Right ventricle myocardium superior (tissue), 1 donor: Measurements from ENCODE around the gene DSE. TPM values are rescaled to one million over a fixed set of nuclear protein-coding genes. Genes with fewer than 3 reads are reported as not detected.

ENCODE experiments used
- ATAC-seq: fragments of 200-7000 bp; cut with Tn5 transposase; one replicate; pipeline ENCODE4 v1.9.1; 2020; ENCODE audit warnings: mild to moderate bottlenecking; ENCODE audit not compliant: poor library complexity
- DNase-seq: peaks from one replicate; pipeline ENCODE4 v3.0.0-alpha.2; 2020
- intact Hi-C: fragments of 100-400 bp; cut with DNase I; formaldehyde crosslinking; loops from one replicate; pipeline ENCODE4 v1.11.2; 2022
- total RNA-seq: library from RNA; stranded (reverse); fragmentation: NEBNext Ultra II Directional; extraction: Animal tissue kit (Norgen Biotek cat#: 25700); gene quantifications from one replicate; pipeline ENCODE4 v1.2.1, GENCODE V29; 2021
- donor health status: DM: no; HTN: yes; CAD: no; lungs with severe emphysema.

DSE gene
- total RNA-seq, 1 donor from 2014 or later = 10.2 TPM

GRCh38 chr6:116354236-116354635 is 16.5 kb upstream of the DSE start:
- intact Hi-C loops = no loop called here
- DNase-seq (no peak), ATAC-seq (no peak)

GRCh38 chr6:116355796-116356195 is 15.0 kb upstream of the DSE start:
- ATAC-seq (no peak), DNase-seq (no peak)
- intact Hi-C loops = no loop called here

GRCh38 chr6:116359131-116359530 is 11.6 kb upstream of the DSE start:
- ATAC-seq = no peak
- intact Hi-C loops = no loop called here
- DNase-seq = no peak

- no peak for ATAC-seq
- DNase-seq = no peak
- intact Hi-C loops = no loop called here
Observed at GRCh38 chr6:116359835-116360234, 10.9 kb upstream of the DSE start.

- intact Hi-C loops = no loop called here
- no peak for ATAC-seq
- no peak for DNase-seq
Observed at GRCh38 chr6:116362276-116362675, 8.5 kb upstream of the DSE start.

GRCh38 chr6:116363759-116364158 is 7.0 kb upstream of the DSE start:
- intact Hi-C loops = no loop called here
- DNase-seq = no peak
- peak; percentile 53 for ATAC-seq

GRCh38 chr6:116364321-116364720 is 6.4 kb upstream of the DSE start:
- no peak for DNase-seq
- peak; percentile 41 for ATAC-seq
- intact Hi-C loops = no loop called here

- no peak for ATAC-seq
Observed at GRCh38 chr6:116365743-116366142, 5.0 kb upstream of the DSE start.

GRCh38 chr6:116366740-116367275 is 3.9 kb upstream of the DSE start:
- intact Hi-C loops = no loop called here
- ATAC-seq (no peak), DNase-seq (no peak)

More at GRCh38 chr6:116365743-116366142, 5.0 kb upstream of the DSE start:
- DNase-seq = no peak
- intact Hi-C loops = no loop called here

GRCh38 chr6:116369540-116369939 is 1.2 kb upstream of the DSE start:
- DNase-seq = no peak
- ATAC-seq = no peak
- intact Hi-C loops = no loop called here

- peak; percentile 91 for DNase-seq
- ATAC-seq = peak; percentile 28
- intact Hi-C loops = no loop called here
Observed at GRCh38 chr6:116369964-116370759, 585 bp upstream of the DSE start.

GRCh38 chr6:116371120-116371917 is 572 bp downstream of the DSE start:
- intact Hi-C loops = no loop called here
- ATAC-seq = peak; percentile 74
- peak; percentile 83 for DNase-seq

GRCh38 chr6:116371918-116372209 is 1.1 kb downstream of the DSE start:
- ATAC-seq = no peak
- intact Hi-C loops = no loop called here

GRCh38 chr6:116373300-116373699 is 2.6 kb downstream of the DSE start:
- ATAC-seq (no peak), DNase-seq (no peak)
- intact Hi-C loops = no loop called here

More at GRCh38 chr6:116371918-116372209, 1.1 kb downstream of the DSE start:
- no peak for DNase-seq

- ATAC-seq (no peak), DNase-seq (no peak)
- intact Hi-C loops = no loop called here
Observed at GRCh38 chr6:116373940-116374339, 3.2 kb downstream of the DSE start.

- intact Hi-C loops = no loop called here
- ATAC-seq (no peak), DNase-seq (no peak)
Observed at GRCh38 chr6:116374586-116374985, 3.8 kb downstream of the DSE start.

- ATAC-seq (no peak), DNase-seq (no peak)
- intact Hi-C loops = no loop called here
Observed at GRCh38 chr6:116375262-116375661, 4.5 kb downstream of the DSE start.

- intact Hi-C loops = no loop called here
- ATAC-seq (no peak), DNase-seq (no peak)
Observed at GRCh38 chr6:116376149-116376548, 5.4 kb downstream of the DSE start.

- intact Hi-C loops = no loop called here
- ATAC-seq = no peak
- DNase-seq = no peak
Observed at GRCh38 chr6:116379764-116380163, 9.0 kb downstream of the DSE start.

- DNase-seq (no peak), ATAC-seq (no peak)
- intact Hi-C loops = no loop called here
Observed at GRCh38 chr6:116380346-116380745, 9.6 kb downstream of the DSE start.
